ENCODE measurements around the gene TEAD2.
"Not testable (repeated sequence)": the region's sequence is repeated elsewhere in the genome, so short reads cannot be mapped to it uniquely, and the experiment has no call there.

Gene TEAD2

GRCh38 chr19:49326165-49326704, 36.0 kb downstream of the TEAD2 start:
- no peak overlapping the region for H2AFZ ChIP-seq (ENCODE audit: low read depth, low read length)
- peak overlapping the region; percentile 61 for H3K4me2 ChIP-seq (ENCODE audit: low read length)
- peak overlapping the region; percentile 60; the same call in 1 of the 2 replicates for H3K9ac ChIP-seq (ENCODE audit: low read length)

GRCh38 chr19:49325756-49326155, 36.5 kb downstream of the TEAD2 start:
- not testable (repeated sequence) for H3K9me3 ChIP-seq (ENCODE audit: insufficient read depth, low read length); H3K27me3 ChIP-seq (ENCODE audit: low read depth, low read length); H4K20me1 ChIP-seq (ENCODE audit: insufficient read depth, low read length); H2AFZ ChIP-seq (ENCODE audit: low read depth, low read length); H3K4me3 ChIP-seq (ENCODE audit: low read length)
- peak overlapping the region; percentile 26; the same call in 1 of the 2 replicates for H3K9ac ChIP-seq (ENCODE audit: low read length)
- peaks cover 16% of the 10 kb centered on the region for H3K79me2 ChIP-seq (ENCODE audit: low read length)
- H3K27ac ChIP-seq (ENCODE audit: low read length) = peak overlapping the region; percentile 99
- peaks cover 24% of the 10 kb centered on the region for H3K36me3 ChIP-seq (replicated peaks; ENCODE audit: low read depth, low read length)
- H3K4me2 ChIP-seq (ENCODE audit: low read length) = peak overlapping the region; percentile 61
- H3K4me1 ChIP-seq (ENCODE audit: low read length) = peaks cover 56% of the 10 kb centered on the region

More at GRCh38 chr19:49326165-49326704, 36.0 kb downstream of the TEAD2 start:
- Histone ChIP-seq H4K20me1 (ENCODE audit: insufficient read depth, low read length) (no peaks in the 10 kb centered on the region), H3K79me2 (ENCODE audit: low read length) (peaks cover 19% of the 10 kb centered on the region), H3K27me3 (ENCODE audit: low read depth, low read length) (no peaks in the 10 kb centered on the region), H3K36me3 (replicated peaks; ENCODE audit: low read depth, low read length) (peaks cover 23% of the 10 kb centered on the region), H3K27ac (ENCODE audit: low read length) (peak overlapping the region; percentile 99), H3K9me3 (ENCODE audit: insufficient read depth, low read length) (peaks cover 8% of the 10 kb centered on the region; the same call in 1 of the 2 replicates), H3K4me1 (ENCODE audit: low read length) (peaks cover 60% of the 10 kb centered on the region), H3K4me3 (ENCODE audit: low read length) (peak overlapping the region; percentile 33)
- TF ChIP-seq CTCF (IDR thresholded peaks at IDR 0.05; ENCODE audit: low read depth, low read length) (no peak), EZH2phosphoT487 (IDR thresholded peaks at IDR 0.05; ENCODE audit: low read depth) (no peak)

GRCh38 chr19:49324801-49325576, 37.2 kb downstream of the TEAD2 start, which contains the start of gene SLC6A16:
Gene SLC6A16, minus strand, starts transcription at chr19:49325191. Its CDS starts 13,844 bp downstream, at chr19:49311347.
- H3K4me1 ChIP-seq (ENCODE audit: low read length) = peaks cover 48% of the 10 kb centered on the region
- H3K9ac ChIP-seq (ENCODE audit: low read length) = peak within 1 kb of the TSS; percentile 26; the same call in 1 of the 2 replicates
- peaks cover 8% of the 10 kb centered on the region; the same call in 1 of the 2 replicates for H3K9me3 ChIP-seq (ENCODE audit: insufficient read depth, low read length)
- peaks cover 28% of the 10 kb centered on the region for H3K36me3 ChIP-seq (replicated peaks; ENCODE audit: low read depth, low read length)
- H4K20me1 ChIP-seq (ENCODE audit: insufficient read depth, low read length) = no peaks in the 10 kb centered on the region
- peak within 1 kb of the TSS; percentile 61 for H3K4me2 ChIP-seq (ENCODE audit: low read length)
- no peak within 1 kb of the TSS for H2AFZ ChIP-seq (ENCODE audit: low read depth, low read length)
- no peak for TF ChIP-seq CTCF (IDR thresholded peaks at IDR 0.05; ENCODE audit: low read depth, low read length)
- TF ChIP-seq EZH2phosphoT487 (IDR thresholded peaks at IDR 0.05; ENCODE audit: low read depth) = no peak
- peak within 1 kb of the TSS; percentile 99 for H3K27ac ChIP-seq (ENCODE audit: low read length)
- peaks cover 11% of the 10 kb centered on the region for H3K79me2 ChIP-seq (ENCODE audit: low read length)
- H3K27me3 ChIP-seq (ENCODE audit: low read depth, low read length) = no peaks in the 10 kb centered on the region
- no peak within 1 kb of the TSS for H3K4me3 ChIP-seq (ENCODE audit: low read length)

- Histone ChIP-seq H3K27me3 (ENCODE audit: low read depth, low read length) (no peaks in the 10 kb centered on the region), H3K9ac (ENCODE audit: low read length) (no peak overlapping the region), H3K4me3 (ENCODE audit: low read length) (no peak overlapping the region), H3K4me1 (ENCODE audit: low read length) (no peaks in the 10 kb centered on the region), H3K79me2 (ENCODE audit: low read length) (no peaks in the 10 kb centered on the region), H3K27ac (ENCODE audit: low read length) (no peak overlapping the region), H3K4me2 (ENCODE audit: low read length) (no peak overlapping the region), H3K36me3 (replicated peaks; ENCODE audit: low read depth, low read length) (peaks cover 25% of the 10 kb centered on the region), H2AFZ (ENCODE audit: low read depth, low read length) (no peak overlapping the region), H4K20me1 (ENCODE audit: insufficient read depth, low read length) (no peaks in the 10 kb centered on the region), H3K9me3 (ENCODE audit: insufficient read depth, low read length) (peaks cover 10% of the 10 kb centered on the region)
- TF ChIP-seq CTCF (IDR thresholded peaks at IDR 0.05; ENCODE audit: low read depth, low read length) (no peak), EZH2phosphoT487 (IDR thresholded peaks at IDR 0.05; ENCODE audit: low read depth) (no peak)
Measured at GRCh38 chr19:49318296-49318695, 43.9 kb downstream of the TEAD2 start.
